Left ventricle myocardium superior (tissue), 1 donor: ENCODE measurements around the gene MAPK8IP3. TPM values are rescaled to one million over a fixed set of nuclear protein-coding genes. Genes with fewer than 3 reads are reported as not detected.

Experiments
- ATAC-seq: fragments of 200-7000 bp; cut with Tn5 transposase; one replicate; pipeline ENCODE4 v1.9.1; 2020; ENCODE audit warnings: mild to moderate bottlenecking, moderate library complexity
- DNase-seq: peaks from one replicate; pipeline ENCODE4 v3.0.0-alpha.2; 2020
- intact Hi-C: fragments of 100-400 bp; cut with micrococcal nuclease; formaldehyde crosslinking; loops from one replicate; pipeline ENCODE4 v1.11.0; 2022
- microRNA-seq: library from miRNA; unstranded; fragments of <30 nt; microRNA quantifications from one replicate; pipeline ENCODE4 v1.2.0, GENCODE V29; 2020; ENCODE audit warnings: borderline number of aligned reads
- total RNA-seq: library from RNA; stranded (reverse); fragmentation: NEBNext Ultra II Directional; extraction: Animal tissue kit (Norgen Biotek cat#: 25700); gene quantifications from one replicate; pipeline ENCODE4 v1.2.1, GENCODE V29; 2021
- donor health status: DM: no; HTN: yes; CAD: no; lungs with severe emphysema.

MAPK8IP3 gene
- total RNA-seq, 1 donor from 2014 or later, result 80.3 TPM

- intact Hi-C loops, result no loop called here
- ATAC-seq (no peak), DNase-seq (peak; percentile 23)
Observed at GRCh38 chr16:1817276-1817589, 111.2 kb downstream of the MAPK8IP3 start.

GRCh38 chr16:1817716-1818115, 111.7 kb downstream of the MAPK8IP3 start:
- intact Hi-C loops, result no loop called here
- ATAC-seq (no peak), DNase-seq (peak; percentile 19)

- no peak for ATAC-seq
- intact Hi-C loops, result no loop called here
- DNase-seq, result no peak
Observed at GRCh38 chr16:1818204-1818872, 112.3 kb downstream of the MAPK8IP3 start.

GRCh38 chr16:1818873-1819525, 113.0 kb downstream of the MAPK8IP3 start:
- intact Hi-C loops, result no loop called here
- ATAC-seq (no peak), DNase-seq (peak; percentile 21)

GRCh38 chr16:1819611-1820010, 113.6 kb downstream of the MAPK8IP3 start:
- DNase-seq (no peak), ATAC-seq (no peak)
- intact Hi-C loops, result no loop called here

Small RNAs within 50 kb of the gene (microRNA-seq; reads per million reads assigned to microRNA genes)
- gene MIR3177, result not detected

Other genes starting within 250 kb of the MAPK8IP3 start
- 53.2 TPM for gene CLCN7, start 231.2 kb upstream of the MAPK8IP3 start, total RNA-seq
- gene PTX4, start 217.3 kb upstream of the MAPK8IP3 start, total RNA-seq, result not detected
- 21.6 TPM for gene TELO2, start 212.8 kb upstream of the MAPK8IP3 start, total RNA-seq
- 28.8 TPM for gene TMEM204, start 172.5 kb upstream of the MAPK8IP3 start, total RNA-seq
- 7.5 TPM for gene IFT140, start 94.1 kb upstream of the MAPK8IP3 start, total RNA-seq
- gene CRAMP1, start 93.8 kb upstream of the MAPK8IP3 start, total RNA-seq, result 11.3 TPM
- gene JPT2, start 27.9 kb upstream of the MAPK8IP3 start, total RNA-seq, result 41.6 TPM
- 38.3 TPM for gene NME3, start 65.3 kb downstream of the MAPK8IP3 start, total RNA-seq
- 8.1 TPM for gene EME2, start 66.6 kb downstream of the MAPK8IP3 start, total RNA-seq
- 85.9 TPM for gene MRPS34, start 66.9 kb downstream of the MAPK8IP3 start, total RNA-seq
- gene SPSB3, start 76.4 kb downstream of the MAPK8IP3 start, total RNA-seq, result 40.8 TPM
- 36.6 TPM for gene NUBP2, start 76.8 kb downstream of the MAPK8IP3 start, total RNA-seq
- not detected for gene IGFALS, start 87.5 kb downstream of the MAPK8IP3 start, total RNA-seq
- 182 TPM for gene HAGH, start 120.6 kb downstream of the MAPK8IP3 start, total RNA-seq
- gene FAHD1, start 121.0 kb downstream of the MAPK8IP3 start, total RNA-seq, result 30.0 TPM
- gene MEIOB, start 166.0 kb downstream of the MAPK8IP3 start, total RNA-seq, result not detected
- not detected for gene HS3ST6, start 212.2 kb downstream of the MAPK8IP3 start, total RNA-seq
- 25.9 TPM for gene MSRB1, start 237.0 kb downstream of the MAPK8IP3 start, total RNA-seq
- gene RPL3L, start 248.5 kb downstream of the MAPK8IP3 start, total RNA-seq, result 315 TPM